K562 (cell line): Measurements from ENCODE around the gene CFAP126.
"Not testable (repeated sequence)": the region's sequence is repeated elsewhere in the genome, so short reads cannot be mapped to it uniquely, and the experiment has no call there.

Experiments used
- ETV6 ChIP-seq, 3 experiments: fragments of 150-350 bp in 1 of 3; sonication (generic) in 1 of 3; formaldehyde crosslinking in 1 of 3; IDR thresholded peaks; 2 replicates each; pipeline versions ENCODE4 v1.6.1 to v1.8.0; 2014 to 2022; ENCODE audit warnings: borderline replicate concordance in 2 of 3, low read depth in 2 of 3, antibody characterized with exemption in 1 of 3, low read length in 1 of 3, mild to moderate bottlenecking in 1 of 3, missing genetic modification reagents in 1 of 3
- MAFF ChIP-seq: IDR thresholded peaks from 2 replicates; pipeline ENCODE4 v1.6.1; 2012; ENCODE audit warnings: low read length, improper control_type of control experiment
- PHF8 ChIP-seq: fragments of 200-600 bp; sonication (generic); IDR thresholded peaks from 2 replicates; pipeline ENCODE4 v1.6.1; 2012; ENCODE audit warnings: mixed run types, mild to moderate bottlenecking, inconsistent platforms, low read length, moderate library complexity, borderline replicate concordance
- SREBF1 ChIP-seq: fragments of 150-350 bp; IDR thresholded peaks from 2 replicates; pipeline ENCODE4 v1.6.1; 2014; ENCODE audit warnings: antibody characterized with exemption, low read depth, low read length, borderline replicate concordance
- ZBTB1 ChIP-seq: sonication (generic); formaldehyde crosslinking; IDR thresholded peaks from 2 replicates; pipeline ENCODE4 v1.8.1; 2023; ENCODE audit warnings: missing genetic modification reagents, low read depth, mild to moderate bottlenecking, borderline replicate concordance
- TF ChIP-seq, protein P1 (sequence below): fragments of 200-800 bp; sonication (Bioruptor generic); IDR thresholded peaks from 2 replicates; pipeline ENCODE4 v1.6.1; 2017; ENCODE audit warnings: missing genetic modification characterization, missing compliant biosample characterization

GRCh38 chr1:161406551-161406950 is 38.9 kb upstream of the CFAP126 start:
- TF ChIP-seq, protein P1, sequence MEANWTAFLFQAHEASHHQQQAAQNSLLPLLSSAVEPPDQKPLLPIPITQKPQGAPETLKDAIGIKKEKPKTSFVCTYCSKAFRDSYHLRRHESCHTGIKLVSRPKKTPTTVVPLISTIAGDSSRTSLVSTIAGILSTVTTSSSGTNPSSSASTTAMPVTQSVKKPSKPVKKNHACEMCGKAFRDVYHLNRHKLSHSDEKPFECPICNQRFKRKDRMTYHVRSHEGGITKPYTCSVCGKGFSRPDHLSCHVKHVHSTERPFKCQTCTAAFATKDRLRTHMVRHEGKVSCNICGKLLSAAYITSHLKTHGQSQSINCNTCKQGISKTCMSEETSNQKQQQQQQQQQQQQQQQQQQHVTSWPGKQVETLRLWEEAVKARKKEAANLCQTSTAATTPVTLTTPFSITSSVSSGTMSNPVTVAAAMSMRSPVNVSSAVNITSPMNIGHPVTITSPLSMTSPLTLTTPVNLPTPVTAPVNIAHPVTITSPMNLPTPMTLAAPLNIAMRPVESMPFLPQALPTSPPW (CRISPR knock-in tag) = not testable (repeated sequence)
- not testable (repeated sequence) for TF ChIP-seq SREBF1; PHF8; ETV6 (IDR thresholded peaks at IDR 0.05; ENCODE audit: borderline replicate concordance in 1 of 2, low read depth in 2 of 2, low read length in 1 of 2); ETV6 (CRISPR knock-in tag; IDR thresholded peaks at IDR 0.05; ENCODE audit: borderline replicate concordance); MAFF; ZBTB1 (CRISPR knock-in tag)
